22Rv1 (cell line): ENCODE measurements around the gene MAN2A2.
"Not testable (repeated sequence)": the region's sequence is repeated elsewhere in the genome, so short reads cannot be mapped to it uniquely, and the experiment has no call there.

Source experiments
- ZFX ChIP-seq: fragments of 450-650 bp; IDR thresholded peaks from 2 replicates; pipeline ENCODE4 v1.6.1; 2017; ENCODE audit warnings: antibody characterized with exemption, borderline replicate concordance
- TF ChIP-seq, protein P1 (sequence below): fragments of 450-650 bp; IDR thresholded peaks from 2 replicates; pipeline ENCODE4 v1.5.1; 2017; ENCODE audit warnings: mild to moderate bottlenecking

DNA sequence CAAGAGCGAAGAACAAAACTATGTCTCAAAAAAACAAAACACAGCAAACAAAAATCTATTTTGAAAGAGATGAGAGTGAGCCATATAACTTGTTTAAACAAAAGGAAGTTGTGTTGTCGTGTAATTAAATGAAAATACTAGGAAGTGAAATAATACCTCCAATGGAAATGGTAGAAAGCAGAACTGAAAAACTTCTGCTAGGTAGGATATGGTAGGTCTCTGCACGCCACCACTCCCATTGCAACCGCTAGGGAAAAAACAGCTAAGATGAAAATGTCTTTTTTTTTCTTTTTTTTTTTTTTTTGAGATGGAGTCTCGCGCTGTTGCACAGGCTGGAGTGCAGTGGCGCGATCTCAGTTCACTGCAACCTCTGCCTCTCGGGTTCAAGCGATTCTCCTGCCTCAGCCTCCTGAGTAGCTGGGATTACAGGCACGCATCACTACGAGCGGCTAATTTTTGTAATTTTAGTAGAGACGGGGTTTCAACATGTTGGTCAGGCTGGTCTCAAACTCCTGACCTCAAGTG lies 5.9 kb upstream of the MAN2A2 start:
- TF ChIP-seq, protein P1, sequence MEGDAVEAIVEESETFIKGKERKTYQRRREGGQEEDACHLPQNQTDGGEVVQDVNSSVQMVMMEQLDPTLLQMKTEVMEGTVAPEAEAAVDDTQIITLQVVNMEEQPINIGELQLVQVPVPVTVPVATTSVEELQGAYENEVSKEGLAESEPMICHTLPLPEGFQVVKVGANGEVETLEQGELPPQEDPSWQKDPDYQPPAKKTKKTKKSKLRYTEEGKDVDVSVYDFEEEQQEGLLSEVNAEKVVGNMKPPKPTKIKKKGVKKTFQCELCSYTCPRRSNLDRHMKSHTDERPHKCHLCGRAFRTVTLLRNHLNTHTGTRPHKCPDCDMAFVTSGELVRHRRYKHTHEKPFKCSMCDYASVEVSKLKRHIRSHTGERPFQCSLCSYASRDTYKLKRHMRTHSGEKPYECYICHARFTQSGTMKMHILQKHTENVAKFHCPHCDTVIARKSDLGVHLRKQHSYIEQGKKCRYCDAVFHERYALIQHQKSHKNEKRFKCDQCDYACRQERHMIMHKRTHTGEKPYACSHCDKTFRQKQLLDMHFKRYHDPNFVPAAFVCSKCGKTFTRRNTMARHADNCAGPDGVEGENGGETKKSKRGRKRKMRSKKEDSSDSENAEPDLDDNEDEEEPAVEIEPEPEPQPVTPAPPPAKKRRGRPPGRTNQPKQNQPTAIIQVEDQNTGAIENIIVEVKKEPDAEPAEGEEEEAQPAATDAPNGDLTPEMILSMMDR = not testable (repeated sequence)
- not testable (repeated sequence) for TF ChIP-seq ZFX
